Neural cell (in vitro differentiated cells): ENCODE results near the gene ATP4B. TPM values are rescaled to one million over a fixed set of nuclear protein-coding genes. Genes with fewer than 3 reads are reported as not detected.

Source experiments
- H2AFZ ChIP-seq: fragments of 200-600, 300-800 bp; sonication (generic), shearing (Covaris generic); 2 replicates; pipeline ENCODE4 v1.6.0; 2014; ENCODE audit warnings: low read depth, mild to moderate bottlenecking, antibody characterized with exemption, low read length, moderate library complexity
- H3F3A ChIP-seq: fragments of 200-600 bp; shearing (Covaris generic); 2 replicates; pipeline ENCODE4 v1.6.1; 2016; ENCODE audit warnings: mild to moderate bottlenecking, moderate library complexity, mixed read lengths, antibody characterized with exemption, low read length; ENCODE audit not compliant: insufficient read depth, poor library complexity, severe bottlenecking
- H3K27ac ChIP-seq: fragments of 200-600, 300-800 bp; sonication (generic), shearing (Covaris generic); 2 replicates; pipeline ENCODE4 v1.5.1; 2014; ENCODE audit warnings: mild to moderate bottlenecking, low read length, moderate library complexity
- H3K27me3 ChIP-seq: fragments of 300-800, 200-600 bp; sonication (generic), shearing (Covaris generic); 2 replicates; pipeline ENCODE4 v1.6.0; 2014; ENCODE audit warnings: mild to moderate bottlenecking, low read depth, low read length, moderate library complexity; ENCODE audit not compliant: insufficient read depth
- H3K36me3 ChIP-seq: fragments of 300-800, 200-600 bp; sonication (generic), shearing (Covaris generic); 2 replicates; pipeline ENCODE4 v1.5.1; 2014; ENCODE audit warnings: mild to moderate bottlenecking, antibody characterized with exemption, low read length, moderate library complexity; ENCODE audit not compliant: insufficient read depth
- H3K4me2 ChIP-seq: fragments of 300-800, 200-600 bp; sonication (generic), shearing (Covaris generic); 2 replicates; pipeline ENCODE4 v1.6.0; 2014; ENCODE audit warnings: mild to moderate bottlenecking, low read length
- H3K4me3 ChIP-seq: fragments of 300-800, 200-600 bp; sonication (generic), shearing (Covaris generic); 2 replicates; pipeline ENCODE4 v1.5.1; 2014; ENCODE audit warnings: mild to moderate bottlenecking, low read length, moderate library complexity
- H3K79me2 ChIP-seq: fragments of 200-600 bp; shearing (Covaris generic); replicated peaks from 2 replicates; pipeline ENCODE4 v1.6.0; 2014; ENCODE audit warnings: mild to moderate bottlenecking, low read length, moderate library complexity; ENCODE audit not compliant: insufficient read depth
- H3K9ac ChIP-seq: fragments of 300-800, 200-600 bp; sonication (generic), shearing (Covaris generic); 2 replicates; pipeline ENCODE4 v1.6.1; 2016; ENCODE audit warnings: mild to moderate bottlenecking, low read length, mixed read lengths
- H3K9me2 ChIP-seq: fragments of 200-600 bp; shearing (Covaris generic); 2 replicates; pipeline ENCODE4 v1.6.1; 2016; ENCODE audit warnings: mild to moderate bottlenecking, low read length, mixed read lengths; ENCODE audit not compliant: insufficient read depth
- H3K9me3 ChIP-seq: fragments of 200-600, 300-800 bp; sonication (generic), shearing (Covaris generic); 2 replicates; pipeline ENCODE4 v1.6.1; 2016; ENCODE audit warnings: mild to moderate bottlenecking, mixed run types, low read length, moderate library complexity, mixed read lengths
- H4K20me1 ChIP-seq: fragments of 200-600 bp; shearing (Covaris generic); 2 replicates; pipeline ENCODE4 v1.6.1; 2016; ENCODE audit warnings: mild to moderate bottlenecking, mixed run types; ENCODE audit not compliant: insufficient read depth
- CTCF ChIP-seq: fragments of 450-650 bp; IDR thresholded peaks from 2 replicates; pipeline ENCODE4 v1.5.1; 2014; ENCODE audit warnings: antibody characterized with exemption, mild to moderate bottlenecking, moderate library complexity; ENCODE audit not compliant: poor library complexity, severe bottlenecking
- EP300 ChIP-seq: fragments of 450-650 bp; conservative IDR thresholded peaks from 2 replicates; pipeline ENCODE4 v1.6.1; 2014; ENCODE audit warnings: antibody characterized with exemption, mild to moderate bottlenecking, moderate library complexity; ENCODE audit not compliant: poor library complexity, severe bottlenecking
- EZH2 ChIP-seq: fragments of 200-600, 300-800 bp; shearing (Covaris generic), sonication (generic); IDR thresholded peaks from 2 replicates; pipeline ENCODE4 v1.6.1; 2014; ENCODE audit warnings: antibody characterized with exemption, low read length, borderline replicate concordance, mild to moderate bottlenecking; ENCODE audit not compliant: insufficient read depth, poor library complexity, severe bottlenecking
- MXI1 ChIP-seq: fragments of 450-650 bp; conservative IDR thresholded peaks from 2 replicates; pipeline ENCODE4 v1.6.1; 2014; ENCODE audit warnings: antibody characterized with exemption, mild to moderate bottlenecking; ENCODE audit not compliant: poor library complexity, severe bottlenecking
- POLR2AphosphoS5 ChIP-seq: IDR thresholded peaks from 2 replicates; pipeline ENCODE4 v1.6.1; 2012
- RAD21 ChIP-seq: fragments of 450-650 bp; conservative IDR thresholded peaks from 2 replicates; pipeline ENCODE4 v1.6.1; 2014; ENCODE audit warnings: antibody characterized with exemption, mild to moderate bottlenecking, moderate library complexity
- REST ChIP-seq: IDR thresholded peaks from 2 replicates; pipeline ENCODE4 v1.6.1; 2012; ENCODE audit warnings: borderline replicate concordance
- SMC3 ChIP-seq: fragments of 450-650 bp; conservative IDR thresholded peaks from 2 replicates; pipeline ENCODE4 v1.6.1; 2014; ENCODE audit warnings: antibody characterized with exemption, mild to moderate bottlenecking, moderate library complexity; ENCODE audit not compliant: poor library complexity
- TAF1 ChIP-seq: IDR thresholded peaks from 2 replicates; pipeline ENCODE4 v1.6.1; 2012; ENCODE audit warnings: low read depth
- polyA plus RNA-seq: library from polyadenylated mRNA; depleted of rRNA; stranded (reverse); fragments of >200 nt; gene quantifications from 2 replicates; pipeline ENCODE4 v1.2.3, GENCODE V29; 2014

The ATP4B gene
- polyA plus RNA-seq, 1 donor from 2014 or later = not detected

DNA sequence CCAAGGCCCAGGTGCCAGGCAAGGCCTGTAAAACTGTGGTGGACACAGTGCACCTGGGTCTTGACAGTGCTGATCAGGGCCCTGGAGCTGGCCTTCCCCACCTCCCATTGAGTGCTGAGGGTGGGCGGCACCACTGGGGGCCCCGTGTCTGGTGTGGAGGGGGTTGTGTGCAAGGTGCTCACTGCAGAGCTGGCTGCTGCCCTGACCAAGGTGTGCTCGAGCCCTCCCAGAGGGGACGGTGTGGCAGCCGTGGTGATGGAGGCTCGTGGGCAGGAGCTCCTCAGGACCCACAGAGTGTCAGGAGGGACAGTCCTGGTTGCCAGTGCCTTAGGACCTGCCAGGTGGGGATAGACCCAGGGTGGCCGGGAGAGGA is 23.0 kb downstream of the ATP4B start:
- TF ChIP-seq TAF1 (no peak), RAD21 (no peak), REST (no peak), CTCF (no peak), MXI1 (no peak), SMC3 (no peak), EP300 (no peak), POLR2AphosphoS5 (no peak), EZH2 (no peak)
- Histone ChIP-seq H3K9me2 (no peaks in the 10 kb centered on the region), H3K36me3 (peaks cover 11% of the 10 kb centered on the region)

GRCh38 chr13:113634279-113635047 is 23.5 kb downstream of the ATP4B start:
- no peaks in the 10 kb centered on the region for H3K9me3 ChIP-seq
- peaks cover 11% of the 10 kb centered on the region for H3K36me3 ChIP-seq
- H3F3A ChIP-seq = no peaks in the 10 kb centered on the region
- no peak overlapping the region for H2AFZ ChIP-seq
- no peak overlapping the region for H3K27ac ChIP-seq
- no peaks in the 10 kb centered on the region for H3K79me2 ChIP-seq
- no peak overlapping the region for H3K4me2 ChIP-seq
- TF ChIP-seq EP300 = no peak
- no peak for TF ChIP-seq EZH2
- no peak for TF ChIP-seq REST
- no peak for TF ChIP-seq SMC3
- TF ChIP-seq TAF1 = no peak
- no peak for TF ChIP-seq POLR2AphosphoS5
- TF ChIP-seq RAD21 = no peak
- TF ChIP-seq MXI1 = no peak
- no peak for TF ChIP-seq CTCF
- H4K20me1 ChIP-seq = no peaks in the 10 kb centered on the region
- H3K9me2 ChIP-seq = no peaks in the 10 kb centered on the region
- no peak overlapping the region for H3K9ac ChIP-seq
- H3K4me3 ChIP-seq = no peak overlapping the region
- no peaks in the 10 kb centered on the region for H3K27me3 ChIP-seq

More for the DNA sequence above, 23.0 kb downstream of the ATP4B start:
- Histone ChIP-seq H4K20me1 (no peaks in the 10 kb centered on the region), H3K4me2 (no peak overlapping the region), H3F3A (no peaks in the 10 kb centered on the region), H3K79me2 (no peaks in the 10 kb centered on the region), H3K4me3 (no peak overlapping the region), H3K27ac (no peak overlapping the region), H3K9ac (no peak overlapping the region), H3K27me3 (no peaks in the 10 kb centered on the region), H3K9me3 (no peaks in the 10 kb centered on the region), H2AFZ (no peak overlapping the region)
